WTC11 (cell line): ENCODE data around the gene CFAP157. TPM values are rescaled to one million over a fixed set of nuclear protein-coding genes. Genes with fewer than 3 reads are reported as not detected.

Experiments used
- ATAC-seq: fragments of 200-7000 bp; cut with Tn5 transposase; 2 replicates; pipeline ENCODE4 v1.10.0; 2021; ENCODE audit warnings: mild to moderate bottlenecking, moderate library complexity
- CTCF ChIA-PET: fragments of 300-600 bp; sonication (Branson Sonifier 250); formaldehyde crosslinking; loops from one replicate; lab custom pipeline; 2021; ENCODE audit warnings: antibody characterized with exemption; lab: Charles Lee
- POLR2A ChIA-PET: fragments of 350-600 bp; sonication (Branson Sonifier 250); formaldehyde crosslinking; loops from one replicate; lab custom pipeline; 2021; ENCODE audit warnings: antibody characterized with exemption; lab: Charles Lee
- DNase-seq: peaks from one replicate; pipeline ENCODE4 v3.0.0; 2021; ENCODE audit warnings: low spot score
- H3K27ac Mint-ChIP-seq: 2 replicates; pipeline ENCODE4 v1.8.0; 2021; ENCODE audit warnings: mixed read lengths
- H3K27me3 Mint-ChIP-seq: 2 replicates; pipeline ENCODE4 v1.8.0; 2021; ENCODE audit warnings: low read depth, mild to moderate bottlenecking, moderate library complexity, mixed read lengths
- H3K36me3 Mint-ChIP-seq: 2 replicates; pipeline ENCODE4 v1.8.0; 2021; ENCODE audit warnings: mixed read lengths
- H3K4me1 Mint-ChIP-seq: 2 replicates; pipeline ENCODE4 v1.8.0; 2022; ENCODE audit warnings: mixed read lengths
- H3K4me3 Mint-ChIP-seq: 2 replicates; pipeline ENCODE4 v1.8.0; 2021; ENCODE audit warnings: mild to moderate bottlenecking, moderate library complexity, mixed read lengths
- H3K9me3 Mint-ChIP-seq: 2 replicates; pipeline ENCODE4 v1.8.0; 2021; ENCODE audit warnings: mixed read lengths
- ATF1 ChIP-seq: sonication (generic); formaldehyde crosslinking; IDR thresholded peaks from 2 replicates; pipeline ENCODE4 v1.8.1; 2023; ENCODE audit warnings: mild to moderate bottlenecking, moderate library complexity, missing genetic modification reagents
- ESRRA ChIP-seq: sonication (generic); formaldehyde crosslinking; IDR thresholded peaks from 2 replicates; pipeline ENCODE4 v1.8.1; 2022; ENCODE audit warnings: mild to moderate bottlenecking, missing genetic modification reagents, borderline replicate concordance
- ETV6 ChIP-seq: sonication (generic); formaldehyde crosslinking; IDR thresholded peaks from 2 replicates; pipeline ENCODE4 v1.8.1; 2022; ENCODE audit warnings: mild to moderate bottlenecking, missing genetic modification reagents
- GTF2I ChIP-seq: fragments of 250-450 bp; sonication (Bioruptor Pico); conservative IDR thresholded peaks from 2 replicates; pipeline ENCODE4 v1.4.0; 2021; ENCODE audit warnings: mild to moderate bottlenecking
- HMGA2 ChIP-seq: fragments of 250-450 bp; sonication (Bioruptor Pico); IDR thresholded peaks from 2 replicates; pipeline ENCODE4 v1.4.0; 2021; ENCODE audit warnings: mild to moderate bottlenecking, moderate library complexity
- HMGXB4 ChIP-seq: sonication (generic); formaldehyde crosslinking; IDR thresholded peaks from 2 replicates; pipeline ENCODE4 v1.8.1; 2023; ENCODE audit warnings: mild to moderate bottlenecking, moderate library complexity, missing genetic modification reagents
- IRF2 ChIP-seq: sonication (generic); formaldehyde crosslinking; IDR thresholded peaks from 2 replicates; pipeline ENCODE4 v1.8.0; 2022; ENCODE audit warnings: low read depth, missing genetic modification reagents, borderline replicate concordance
- KAT7 ChIP-seq: sonication (generic); formaldehyde crosslinking; IDR thresholded peaks from 2 replicates; pipeline ENCODE4 v1.8.1; 2023; ENCODE audit warnings: missing genetic modification reagents, mild to moderate bottlenecking, borderline replicate concordance
- NFE2L1 ChIP-seq: sonication (generic); formaldehyde crosslinking; IDR thresholded peaks from 2 replicates; pipeline ENCODE4 v1.8.1; 2023; ENCODE audit warnings: missing genetic modification reagents
- NFYB ChIP-seq: sonication (generic); formaldehyde crosslinking; conservative IDR thresholded peaks from 2 replicates; pipeline ENCODE4 v1.8.0; 2022; ENCODE audit warnings: low read depth, missing genetic modification reagents
- RELA ChIP-seq: sonication (generic); formaldehyde crosslinking; IDR thresholded peaks from 2 replicates; pipeline ENCODE4 v1.8.1; 2022; ENCODE audit warnings: missing genetic modification reagents, mild to moderate bottlenecking, borderline replicate concordance
- RORB ChIP-seq: fragments of 250-450 bp; sonication (Bioruptor Pico); IDR thresholded peaks from 2 replicates; pipeline ENCODE4 v1.9.0; 2021; ENCODE audit warnings: mild to moderate bottlenecking
- SMAD3 ChIP-seq: sonication (generic); formaldehyde crosslinking; IDR thresholded peaks from 2 replicates; pipeline ENCODE4 v1.8.0; 2022; ENCODE audit warnings: missing genetic modification reagents, mild to moderate bottlenecking, borderline replicate concordance
- SP1 ChIP-seq: sonication (generic); formaldehyde crosslinking; conservative IDR thresholded peaks from 2 replicates; pipeline ENCODE4 v1.8.1; 2022; ENCODE audit warnings: missing genetic modification reagents
- ZNF232 ChIP-seq: sonication (generic); formaldehyde crosslinking; IDR thresholded peaks from 2 replicates; pipeline ENCODE4 v1.8.0; 2022; ENCODE audit warnings: mild to moderate bottlenecking, missing genetic modification reagents
- ZNF396 ChIP-seq: fragments of 250-450 bp; sonication (Bioruptor Pico); IDR thresholded peaks from 2 replicates; pipeline ENCODE4 v1.8.0; 2021; ENCODE audit warnings: mild to moderate bottlenecking, moderate library complexity, borderline replicate concordance
- ZNF416 ChIP-seq: fragments of 250-450 bp; sonication (Bioruptor Pico); IDR thresholded peaks from 2 replicates; pipeline ENCODE4 v1.9.0; 2021; ENCODE audit warnings: mild to moderate bottlenecking, inconsistent platforms
- ZNF671 ChIP-seq: fragments of 250-450 bp; sonication (Bioruptor Pico); IDR thresholded peaks from 2 replicates; pipeline ENCODE4 v1.8.0; 2021; ENCODE audit warnings: mild to moderate bottlenecking
- total RNA-seq: library from RNA; stranded (reverse); gene quantifications from 3 replicates; pipeline ENCODE4 v1.2.3, GENCODE V29; 2021
- TF ChIP-seq, protein P1 (sequence below): sonication (generic); formaldehyde crosslinking; IDR thresholded peaks from 2 replicates; pipeline ENCODE4 v1.8.1; 2022; ENCODE audit warnings: low read depth, missing genetic modification reagents, borderline replicate concordance
- TF ChIP-seq, protein P2 (sequence below): sonication (generic); formaldehyde crosslinking; IDR thresholded peaks from 2 replicates; pipeline ENCODE4 v1.8.0; 2022; ENCODE audit warnings: mild to moderate bottlenecking, missing genetic modification reagents
- TF ChIP-seq, protein P3 (sequence below): sonication (generic); formaldehyde crosslinking; IDR thresholded peaks from 2 replicates; pipeline ENCODE4 v1.8.0; 2023; ENCODE audit warnings: mild to moderate bottlenecking, missing genetic modification reagents
- TF ChIP-seq, protein P4 (sequence below): sonication (generic); formaldehyde crosslinking; IDR thresholded peaks from 2 replicates; pipeline ENCODE4 v1.8.0; 2022; ENCODE audit warnings: mild to moderate bottlenecking, missing genetic modification reagents

The CFAP157 gene
- total RNA-seq, 1 experiment from 2014 or later = 0.22 TPM

- no peak for TF ChIP-seq HMGXB4 (CRISPR knock-in tag)
- TF ChIP-seq ZNF671 (CRISPR knock-in tag) = no peak
- TF ChIP-seq, protein P1, sequence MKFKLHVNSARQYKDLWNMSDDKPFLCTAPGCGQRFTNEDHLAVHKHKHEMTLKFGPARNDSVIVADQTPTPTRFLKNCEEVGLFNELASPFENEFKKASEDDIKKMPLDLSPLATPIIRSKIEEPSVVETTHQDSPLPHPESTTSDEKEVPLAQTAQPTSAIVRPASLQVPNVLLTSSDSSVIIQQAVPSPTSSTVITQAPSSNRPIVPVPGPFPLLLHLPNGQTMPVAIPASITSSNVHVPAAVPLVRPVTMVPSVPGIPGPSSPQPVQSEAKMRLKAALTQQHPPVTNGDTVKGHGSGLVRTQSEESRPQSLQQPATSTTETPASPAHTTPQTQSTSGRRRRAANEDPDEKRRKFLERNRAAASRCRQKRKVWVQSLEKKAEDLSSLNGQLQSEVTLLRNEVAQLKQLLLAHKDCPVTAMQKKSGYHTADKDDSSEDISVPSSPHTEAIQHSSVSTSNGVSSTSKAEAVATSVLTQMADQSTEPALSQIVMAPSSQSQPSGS (CRISPR knock-in tag) = no peak
- no peak for TF ChIP-seq NFYB (CRISPR knock-in tag)
- TF ChIP-seq ESRRA (CRISPR knock-in tag) = no peak
- no peak for TF ChIP-seq ZNF416 (CRISPR knock-in tag)
These were observed 6.1 kb downstream of the CFAP157 start (continued) for GRCh38 chr9:127712867-127713266.

- ChIA-PET POLR2A (no interaction called here), CTCF (interaction anchor here (0.8 to 7.3 kb wide), 7 partner anchors 10 to 207 kb away, joined by 3 to 73 read pairs (median 4); partner anchors contain the start of gene TOR2A)
- ATAC-seq (no peak), DNase-seq (no peak)
- TF ChIP-seq RELA (CRISPR knock-in tag) (no peak), ZNF416 (CRISPR knock-in tag) (no peak), RORB (CRISPR knock-in tag) (no peak), HMGA2 (CRISPR knock-in tag) (no peak), SMAD3 (no peak), ETV6 (CRISPR knock-in tag) (no peak), NFYB (CRISPR knock-in tag) (no peak)
- TF ChIP-seq, protein P2, sequence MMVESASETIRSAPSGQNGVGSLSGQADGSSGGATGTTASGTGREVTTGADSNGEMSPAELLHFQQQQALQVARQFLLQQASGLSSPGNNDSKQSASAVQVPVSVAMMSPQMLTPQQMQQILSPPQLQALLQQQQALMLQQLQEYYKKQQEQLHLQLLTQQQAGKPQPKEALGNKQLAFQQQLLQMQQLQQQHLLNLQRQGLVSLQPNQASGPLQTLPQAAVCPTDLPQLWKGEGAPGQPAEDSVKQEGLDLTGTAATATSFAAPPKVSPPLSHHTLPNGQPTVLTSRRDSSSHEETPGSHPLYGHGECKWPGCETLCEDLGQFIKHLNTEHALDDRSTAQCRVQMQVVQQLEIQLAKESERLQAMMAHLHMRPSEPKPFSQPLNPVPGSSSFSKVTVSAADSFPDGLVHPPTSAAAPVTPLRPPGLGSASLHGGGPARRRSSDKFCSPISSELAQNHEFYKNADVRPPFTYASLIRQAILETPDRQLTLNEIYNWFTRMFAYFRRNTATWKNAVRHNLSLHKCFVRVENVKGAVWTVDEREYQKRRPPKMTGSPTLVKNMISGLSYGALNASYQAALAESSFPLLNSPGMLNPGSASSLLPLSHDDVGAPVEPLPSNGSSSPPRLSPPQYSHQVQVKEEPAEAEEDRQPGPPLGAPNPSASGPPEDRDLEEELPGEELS (CRISPR knock-in tag) = no peak
- TF ChIP-seq, protein P3, sequence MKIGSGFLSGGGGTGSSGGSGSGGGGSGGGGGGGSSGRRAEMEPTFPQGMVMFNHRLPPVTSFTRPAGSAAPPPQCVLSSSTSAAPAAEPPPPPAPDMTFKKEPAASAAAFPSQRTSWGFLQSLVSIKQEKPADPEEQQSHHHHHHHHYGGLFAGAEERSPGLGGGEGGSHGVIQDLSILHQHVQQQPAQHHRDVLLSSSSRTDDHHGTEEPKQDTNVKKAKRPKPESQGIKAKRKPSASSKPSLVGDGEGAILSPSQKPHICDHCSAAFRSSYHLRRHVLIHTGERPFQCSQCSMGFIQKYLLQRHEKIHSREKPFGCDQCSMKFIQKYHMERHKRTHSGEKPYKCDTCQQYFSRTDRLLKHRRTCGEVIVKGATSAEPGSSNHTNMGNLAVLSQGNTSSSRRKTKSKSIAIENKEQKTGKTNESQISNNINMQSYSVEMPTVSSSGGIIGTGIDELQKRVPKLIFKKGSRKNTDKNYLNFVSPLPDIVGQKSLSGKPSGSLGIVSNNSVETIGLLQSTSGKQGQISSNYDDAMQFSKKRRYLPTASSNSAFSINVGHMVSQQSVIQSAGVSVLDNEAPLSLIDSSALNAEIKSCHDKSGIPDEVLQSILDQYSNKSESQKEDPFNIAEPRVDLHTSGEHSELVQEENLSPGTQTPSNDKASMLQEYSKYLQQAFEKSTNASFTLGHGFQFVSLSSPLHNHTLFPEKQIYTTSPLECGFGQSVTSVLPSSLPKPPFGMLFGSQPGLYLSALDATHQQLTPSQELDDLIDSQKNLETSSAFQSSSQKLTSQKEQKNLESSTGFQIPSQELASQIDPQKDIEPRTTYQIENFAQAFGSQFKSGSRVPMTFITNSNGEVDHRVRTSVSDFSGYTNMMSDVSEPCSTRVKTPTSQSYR (CRISPR knock-in tag) = no peak
- Mint-ChIP-seq H3K27me3 (no peaks in the 10 kb centered on the region), H3K9me3 (no peaks in the 10 kb centered on the region), H3K4me1 (peaks cover 22% of the 10 kb centered on the region), H3K4me3 (peak overlapping the region; percentile 69), H3K36me3 (no peaks in the 10 kb centered on the region), H3K27ac (no peak overlapping the region)
These were observed 7.4 kb downstream of the CFAP157 start for GRCh38 chr9:127714020-127714750.

DNA sequence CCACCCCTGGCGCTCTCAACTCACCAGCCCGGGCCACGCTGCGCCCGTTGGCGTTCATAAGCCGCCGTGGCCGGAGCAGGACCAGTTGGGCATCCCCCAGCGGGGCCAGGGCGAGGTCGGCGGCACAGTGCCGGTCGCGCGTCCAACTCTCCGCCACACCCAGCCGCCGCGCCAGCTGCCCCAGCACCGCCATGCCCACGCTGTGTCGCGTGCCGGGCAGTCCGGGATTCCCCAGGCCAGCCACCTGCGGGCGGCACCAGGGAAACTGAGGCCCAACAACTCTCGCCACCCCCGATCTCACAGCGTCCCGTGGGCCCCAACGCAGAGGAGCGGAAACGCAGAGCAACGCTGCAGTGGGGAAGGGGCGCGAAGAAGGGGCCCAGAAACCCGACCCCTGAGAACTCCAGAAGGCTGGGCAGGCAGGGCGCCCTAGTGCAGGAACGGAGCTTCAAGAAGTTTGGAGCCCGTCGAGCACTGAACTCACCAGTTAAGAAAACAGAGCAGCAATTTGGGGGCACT is 8.2 kb downstream of the CFAP157 start:
- POLR2A ChIA-PET = interaction anchor here (0.6 to 1.4 kb wide), 3 partner anchors 13 to 377 kb away, joined by 4 to 5 read pairs (median 4); no protein-coding TSS in a partner anchor
- TF ChIP-seq SMAD3 (0 out of 2 replicates have a peak, but pooled peaks have one; percentile 49), NFE2L1 (CRISPR knock-in tag) (0 out of 2 replicates have a peak, but pooled peaks have one; percentile 16), KAT7 (CRISPR knock-in tag) (no peak), IRF2 (CRISPR knock-in tag) (no peak), ZNF416 (CRISPR knock-in tag) (peak; percentile 85; the same call in 1 of the 2 replicates), RELA (CRISPR knock-in tag) (0 out of 2 replicates have a peak, but pooled peaks have one; percentile 27), SP1 (CRISPR knock-in tag) (no peak), GTF2I (CRISPR knock-in tag) (no peak), ATF1 (CRISPR knock-in tag) (no peak), ZNF232 (CRISPR knock-in tag) (0 out of 2 replicates have a peak, but pooled peaks have one; percentile 30), ZNF396 (no peak)
- TF ChIP-seq, protein P4, sequence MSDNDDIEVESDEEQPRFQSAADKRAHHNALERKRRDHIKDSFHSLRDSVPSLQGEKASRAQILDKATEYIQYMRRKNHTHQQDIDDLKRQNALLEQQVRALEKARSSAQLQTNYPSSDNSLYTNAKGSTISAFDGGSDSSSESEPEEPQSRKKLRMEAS (CRISPR knock-in tag) = no peak
- CTCF ChIA-PET = interaction anchor here (0.8 to 7.3 kb wide), 13 partner anchors 9 to 212 kb away, joined by 3 to 73 read pairs (median 4); partner anchors contain the start of genes CFAP157 and TOR2A
- Mint-ChIP-seq H3K36me3 (no peaks in the 10 kb centered on the region), H3K4me3 (peak overlapping the region; percentile 97), H3K27ac (peak overlapping the region; percentile 91; the same call in 1 of the 2 replicates), H3K9me3 (no peaks in the 10 kb centered on the region), H3K27me3 (no peaks in the 10 kb centered on the region), H3K4me1 (peaks cover 22% of the 10 kb centered on the region)
- DNase-seq = no peak
- ATAC-seq = peak; percentile 5
